ENCODE results near the gene HNRNPUL1.

GRCh38 chr19:41311613-41312012, 47.4 kb downstream of the HNRNPUL1 start:
- TF ChIP-seq CTCF (conservative IDR thresholded peaks at IDR 0.05; ENCODE audit: low read length): no peak
- no peak for TF ChIP-seq EZH2phosphoT487 (IDR thresholded peaks at IDR 0.05; ENCODE audit: borderline replicate concordance, low read depth, low read length)

Data from OCI-LY7 (cell line).